ENCODE measurements around the gene SBNO1.
"Not testable (repeated sequence)": the region's sequence is repeated elsewhere in the genome, so short reads cannot be mapped to it uniquely, and the experiment has no call there.

SBNO1 gene

DNA sequence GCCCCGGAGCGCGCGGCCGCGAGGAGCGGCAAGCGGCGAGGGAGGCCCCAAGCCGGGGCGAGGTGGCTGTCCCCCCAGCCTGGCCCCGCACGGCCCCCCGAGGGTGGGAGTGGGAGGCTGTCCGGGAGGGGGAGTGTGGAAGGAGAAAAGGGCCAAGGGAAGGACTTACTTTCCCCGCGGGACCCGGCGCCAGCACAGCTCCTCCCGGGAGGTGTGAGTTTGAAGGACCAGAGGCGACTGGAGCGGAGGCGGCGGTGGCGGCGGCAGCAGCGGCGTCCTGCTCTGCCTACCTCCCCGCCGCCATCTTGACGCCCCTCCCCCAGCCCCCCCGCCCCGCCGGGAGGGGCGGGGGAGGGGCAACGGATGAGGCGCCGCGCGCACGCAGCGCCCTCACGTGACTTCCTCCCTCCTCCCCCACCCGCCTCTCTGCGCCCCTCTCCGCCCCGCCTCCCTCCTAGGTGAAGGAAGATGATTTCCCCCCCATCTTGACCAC is at the start of gene SBNO1:
Gene SBNO1 (minus strand): TSS at position 316 of the 493 bp plus-strand sequence. CDS start 14,406 bp downstream, outside the sequence.
- DNase-seq (ENCODE audit: low read depth), result peak; percentile 89

DNA sequence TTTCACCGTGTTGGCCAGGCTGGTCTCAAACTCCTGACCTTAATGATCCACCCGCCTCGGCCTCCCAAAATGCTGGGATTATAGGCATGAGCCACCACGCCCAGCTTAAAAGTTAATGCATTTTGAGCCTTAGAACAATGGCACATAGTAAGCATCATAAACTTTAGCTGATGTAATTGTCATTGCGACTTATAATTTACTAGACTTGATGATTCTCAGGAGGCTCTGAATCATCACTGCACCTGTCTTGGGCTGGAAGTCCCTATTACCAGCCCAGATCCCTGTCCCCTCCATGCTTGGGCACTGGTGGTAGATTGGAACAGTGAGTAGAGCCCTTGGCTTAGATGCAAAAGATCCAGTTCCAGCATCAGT is 45.4 kb upstream of the SBNO1 start:
- DNase-seq (ENCODE audit: low read depth), result no peak

DNA sequence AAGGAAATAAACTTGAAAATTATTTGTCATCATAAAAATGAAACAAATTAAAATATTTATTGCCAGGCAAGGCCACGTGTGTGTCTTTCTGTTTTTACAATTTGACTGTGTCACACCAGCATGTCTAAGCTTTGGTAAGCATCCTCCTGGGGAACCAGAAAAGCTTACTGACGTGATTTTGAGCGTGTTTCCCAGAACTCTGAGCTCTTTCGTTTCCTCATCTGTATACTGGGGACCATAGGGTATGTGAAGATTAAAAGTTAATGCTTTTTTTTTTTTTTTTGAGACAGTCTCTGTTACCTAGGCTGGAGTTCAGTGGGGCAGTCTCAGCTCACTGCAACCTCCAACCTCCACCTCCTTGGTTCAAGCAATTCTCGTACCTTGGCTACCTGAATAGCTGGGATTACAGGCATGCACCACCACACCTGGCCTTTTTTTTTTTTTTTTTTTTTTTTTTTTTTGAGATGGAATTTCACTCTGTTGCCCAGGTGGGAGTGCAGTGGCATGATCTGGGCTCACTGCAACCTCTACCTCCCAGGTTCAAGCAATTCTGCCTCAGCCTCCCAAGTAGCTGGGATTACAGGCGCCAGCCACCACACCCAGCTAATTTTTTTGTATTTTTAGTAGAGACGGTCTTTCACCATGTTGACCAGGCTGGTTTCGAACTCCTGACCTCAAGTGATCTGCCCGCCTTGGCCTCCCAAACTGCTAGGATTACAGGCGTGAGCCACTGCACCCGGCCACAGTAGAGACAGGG is 44.8 kb upstream of the SBNO1 start:
- not testable (repeated sequence) for DNase-seq (ENCODE audit: low read depth)

DNA sequence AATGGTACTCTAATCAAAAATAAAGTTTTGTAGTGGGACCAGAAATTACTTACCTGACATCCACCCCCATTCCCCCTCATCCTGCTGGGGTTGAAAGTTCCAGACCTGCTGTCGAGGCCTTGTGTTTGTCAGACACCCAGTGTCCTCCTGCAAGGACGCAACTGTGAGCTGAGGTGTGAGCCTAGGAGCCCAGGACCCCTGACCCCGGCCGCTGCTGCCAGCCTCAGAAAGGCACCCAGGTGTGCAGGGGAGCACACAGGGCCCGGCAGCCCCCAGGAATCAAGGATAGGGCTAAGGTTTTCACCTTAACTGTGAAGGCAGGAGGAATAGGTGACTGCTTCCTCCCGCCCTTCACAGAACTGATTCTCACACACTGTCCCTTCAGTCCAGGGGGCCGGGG is 44.0 kb upstream of the SBNO1 start:
- DNase-seq (ENCODE audit: low read depth), result not testable (repeated sequence)

DNA sequence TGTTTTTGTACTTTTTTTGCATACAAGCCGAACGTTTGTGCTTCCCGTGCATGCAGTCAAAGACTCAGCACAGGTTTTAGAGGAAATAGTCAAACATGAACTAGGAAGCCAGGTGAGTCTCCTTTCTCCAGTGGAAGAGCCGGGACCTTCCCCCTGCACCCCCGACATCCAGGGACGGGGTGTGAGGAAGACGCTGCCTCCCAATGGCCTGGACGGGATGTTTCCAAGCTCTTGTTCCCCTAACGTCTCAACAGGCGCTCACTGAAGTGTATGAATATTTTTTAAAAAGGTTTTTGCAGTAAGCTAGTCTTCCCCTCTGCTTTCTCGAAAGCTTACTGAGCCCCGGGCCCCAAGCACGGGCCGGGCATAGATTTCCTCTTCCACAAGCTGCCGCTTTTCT is 43.3 kb upstream of the SBNO1 start:
- not testable (repeated sequence) for DNase-seq (ENCODE audit: low read depth)

DNA sequence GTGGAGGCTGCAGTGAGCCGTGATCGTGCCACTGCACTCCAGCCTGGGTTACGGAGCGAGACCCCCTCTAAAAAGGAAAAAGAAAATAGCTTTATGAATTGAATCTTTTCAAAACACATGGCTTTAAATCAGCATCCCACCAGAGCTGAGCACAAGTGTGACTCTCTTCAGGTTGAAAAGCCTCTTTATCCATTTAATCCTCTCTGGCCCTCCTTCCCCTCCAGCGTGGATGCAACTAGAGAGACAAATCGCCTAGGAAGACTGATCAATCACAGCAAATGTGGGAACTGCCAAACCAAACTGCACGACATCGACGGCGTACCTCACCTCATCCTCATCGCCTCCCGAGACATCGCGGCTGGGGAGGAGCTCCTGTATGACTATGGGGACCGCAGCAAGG is 42.6 kb upstream of the SBNO1 start:
- not testable (repeated sequence) for DNase-seq (ENCODE audit: low read depth)

DNA sequence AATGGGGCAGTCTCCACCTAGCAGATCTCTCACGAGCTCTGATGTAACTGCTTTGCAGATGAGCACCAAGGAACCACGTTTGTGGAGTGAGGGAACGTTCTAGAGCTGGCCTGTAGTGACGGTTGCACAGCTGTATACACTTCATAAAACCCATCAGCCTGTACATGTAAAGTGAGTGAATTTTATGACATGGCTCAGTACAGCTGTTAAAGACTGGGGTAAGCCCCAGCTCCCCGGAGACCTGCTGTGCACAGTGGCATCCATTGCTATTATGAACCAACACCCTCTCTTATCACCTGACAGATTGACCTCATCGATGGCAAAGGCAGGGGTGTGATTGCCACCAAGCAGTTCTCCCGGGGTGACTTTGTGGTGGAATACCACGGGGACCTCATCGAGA is 39.9 kb upstream of the SBNO1 start:
- no peak for DNase-seq (ENCODE audit: low read depth)

DNA sequence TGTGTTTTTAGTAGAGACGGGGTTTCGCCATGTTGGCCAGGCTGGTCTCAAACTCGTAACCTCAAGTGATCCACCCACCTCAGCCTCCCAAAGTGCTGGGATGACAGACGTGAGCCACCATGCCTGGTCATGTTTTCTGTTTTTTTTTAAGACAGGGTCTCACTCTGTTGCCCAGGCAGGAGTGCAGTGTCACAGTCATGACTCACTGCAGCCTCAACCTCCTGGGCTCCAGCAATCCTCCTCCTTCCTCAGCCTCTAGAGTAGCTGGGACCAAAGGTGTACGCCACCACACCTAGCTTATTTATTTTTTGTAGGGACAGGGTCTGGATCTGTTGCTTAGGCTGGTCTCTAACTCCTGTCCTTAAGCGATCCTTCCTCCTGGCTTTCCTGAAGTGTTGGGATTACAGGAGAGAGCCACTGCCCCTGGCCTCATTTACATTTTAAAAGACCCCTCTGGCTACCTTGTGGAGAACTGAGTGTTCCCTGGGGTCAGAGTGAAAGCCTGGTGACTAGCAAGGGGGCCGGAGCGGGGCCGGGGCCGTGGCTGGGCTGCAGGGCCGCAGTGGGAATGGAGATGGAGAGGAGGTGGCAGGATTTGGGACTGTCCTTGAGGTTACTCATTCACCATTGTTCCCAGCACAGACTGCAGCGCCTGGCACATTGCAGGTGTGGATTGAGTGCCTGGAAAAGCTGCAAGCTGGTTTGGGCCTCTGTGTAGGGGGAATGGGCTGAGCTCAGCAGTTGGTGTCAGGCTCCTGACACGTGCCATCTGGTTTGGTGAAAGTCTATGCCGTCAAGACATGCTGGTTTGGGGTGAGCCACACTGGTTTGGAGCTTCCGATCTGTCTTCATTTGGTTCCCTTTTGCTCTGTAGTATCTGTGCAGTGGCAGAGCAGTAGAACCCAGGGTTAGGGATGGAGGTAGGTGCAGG is 37.4 kb upstream of the SBNO1 start:
- DNase-seq (ENCODE audit: low read depth), result no peak

DNA sequence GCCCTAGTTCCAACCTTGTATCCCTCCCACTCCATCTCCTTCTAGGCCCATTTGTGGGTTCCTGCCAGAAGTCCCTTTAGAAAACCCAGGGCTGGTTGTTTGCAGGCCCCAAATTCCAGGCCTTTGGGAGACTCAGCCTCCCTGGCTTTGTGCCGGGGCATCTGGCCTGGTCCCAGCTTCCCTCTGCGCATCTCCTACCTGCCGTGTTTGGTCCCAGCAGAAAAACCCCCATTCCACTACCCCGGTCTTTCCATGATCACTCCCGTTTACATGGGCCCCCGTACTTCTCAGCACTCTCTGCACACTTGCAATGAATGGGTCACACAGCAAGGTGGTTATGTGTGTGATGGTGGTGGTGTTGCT is 34.6 kb upstream of the SBNO1 start:
- no peak for DNase-seq (ENCODE audit: low read depth)

DNA sequence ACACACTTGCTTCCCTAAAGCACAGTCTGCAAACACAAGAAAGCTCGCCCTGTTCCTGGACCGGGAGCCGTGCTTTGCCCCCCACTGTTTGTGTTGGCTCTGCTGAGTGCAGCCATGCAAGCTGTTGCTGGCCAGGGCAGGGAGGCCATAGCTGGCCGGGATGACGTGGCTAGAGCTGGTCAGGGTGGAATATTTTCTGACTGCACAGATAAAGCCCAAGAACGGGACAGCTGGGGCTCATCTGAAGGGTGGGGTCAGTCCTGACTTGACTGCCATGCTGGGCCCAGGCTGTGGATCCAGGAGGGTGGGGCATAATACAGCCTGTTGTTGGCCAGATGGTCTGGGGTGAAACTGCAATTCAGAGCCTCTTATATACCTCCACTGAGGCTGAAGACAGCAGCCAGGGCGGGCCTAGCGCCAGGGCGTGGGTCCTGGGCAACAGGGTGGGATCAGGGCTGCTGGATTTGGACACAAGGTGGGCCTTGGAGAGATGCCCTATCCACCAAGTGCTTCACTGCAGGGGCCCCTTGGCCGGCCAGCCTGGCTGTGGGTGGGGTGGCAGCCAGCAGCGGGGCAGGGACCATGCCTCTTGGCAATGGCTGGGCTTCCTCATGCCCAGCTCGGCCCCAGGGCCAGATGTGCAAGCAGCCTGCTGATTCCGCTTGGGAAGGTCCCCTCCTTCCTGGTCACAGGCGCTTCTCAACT is 34.1 kb upstream of the SBNO1 start:
- DNase-seq (ENCODE audit: low read depth), result peak; percentile 88

DNA sequence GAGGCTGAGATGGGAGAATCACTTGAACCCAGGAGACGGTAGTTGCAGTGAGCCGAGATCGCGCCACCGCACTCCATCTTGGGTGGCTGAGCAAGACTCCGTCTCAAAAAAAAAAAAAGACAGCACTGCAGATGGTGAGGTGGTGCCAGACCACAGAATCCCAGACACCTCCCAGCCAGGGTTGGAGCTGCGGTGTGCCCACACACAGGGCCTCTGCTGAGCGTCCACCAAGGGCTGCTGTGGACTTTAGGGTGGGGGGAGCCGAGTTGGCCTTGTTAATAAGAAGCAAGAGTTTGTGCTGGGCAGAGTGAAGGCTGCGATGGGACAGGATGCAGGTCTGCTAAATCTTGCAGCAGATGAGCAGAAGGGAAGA is 33.5 kb upstream of the SBNO1 start:
- no peak for DNase-seq (ENCODE audit: low read depth)

DNA sequence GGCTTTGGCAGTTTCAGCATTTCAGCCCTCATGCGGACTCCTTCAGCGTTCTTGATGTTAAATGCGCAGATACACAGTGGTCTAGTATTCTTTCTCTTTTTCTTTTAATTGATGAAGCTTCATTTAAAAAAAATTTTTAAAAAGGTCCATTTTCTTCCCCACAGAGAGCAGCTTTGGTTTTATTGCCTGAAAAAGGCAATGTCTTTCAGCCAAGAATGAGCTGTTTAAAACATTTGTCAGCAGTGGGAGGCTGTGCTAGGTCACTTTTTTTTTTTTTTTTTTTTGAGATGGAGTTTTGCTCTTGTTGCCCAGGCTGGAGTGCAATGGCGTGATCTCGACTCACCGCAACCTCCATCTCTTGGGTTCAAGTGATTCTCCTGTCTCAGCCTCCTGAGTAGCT is 32.8 kb upstream of the SBNO1 start:
- peak; percentile 45 for DNase-seq (ENCODE audit: low read depth)

DNA sequence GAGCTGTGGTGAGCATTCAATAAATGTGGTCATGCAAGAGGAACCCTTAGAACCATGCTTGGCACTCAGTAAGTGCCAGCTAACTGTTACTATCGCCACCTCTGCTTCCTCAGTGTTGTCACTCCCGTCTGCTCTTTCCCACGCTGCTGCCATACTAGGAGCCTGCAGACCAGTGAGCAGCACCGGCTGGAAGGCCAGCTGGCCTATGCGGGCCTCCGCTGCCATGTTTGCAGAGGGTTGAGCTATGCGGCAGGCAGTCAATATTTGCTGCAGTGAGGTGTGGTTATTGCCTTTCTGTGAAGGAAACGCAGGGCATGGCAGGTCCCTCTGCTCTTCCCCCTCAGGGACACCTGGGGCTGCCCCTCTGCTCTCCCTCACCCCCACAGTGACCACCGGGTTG is 32.3 kb upstream of the SBNO1 start:
- no peak for DNase-seq (ENCODE audit: low read depth)

DNA sequence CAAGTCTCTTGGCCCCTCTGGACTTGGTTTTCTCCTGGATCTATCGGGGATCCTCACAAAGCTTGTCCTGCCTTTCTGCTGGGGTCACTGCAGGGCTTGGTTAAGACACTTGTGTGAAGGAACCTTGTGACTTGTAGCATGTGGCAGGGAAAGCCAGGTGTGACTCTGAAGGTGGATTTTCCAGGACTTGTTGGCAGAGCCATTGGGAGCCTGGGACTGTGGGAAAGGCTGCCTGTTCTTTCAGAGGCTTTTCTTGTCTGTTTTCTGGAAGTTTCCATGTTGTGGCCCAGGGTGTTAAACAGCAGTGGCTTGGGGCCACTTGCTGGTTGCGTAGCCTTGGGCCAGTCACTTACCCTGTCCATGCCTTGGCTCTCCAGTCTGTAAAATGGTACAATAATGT is 31.9 kb upstream of the SBNO1 start:
- DNase-seq (ENCODE audit: low read depth), result no peak

DNA sequence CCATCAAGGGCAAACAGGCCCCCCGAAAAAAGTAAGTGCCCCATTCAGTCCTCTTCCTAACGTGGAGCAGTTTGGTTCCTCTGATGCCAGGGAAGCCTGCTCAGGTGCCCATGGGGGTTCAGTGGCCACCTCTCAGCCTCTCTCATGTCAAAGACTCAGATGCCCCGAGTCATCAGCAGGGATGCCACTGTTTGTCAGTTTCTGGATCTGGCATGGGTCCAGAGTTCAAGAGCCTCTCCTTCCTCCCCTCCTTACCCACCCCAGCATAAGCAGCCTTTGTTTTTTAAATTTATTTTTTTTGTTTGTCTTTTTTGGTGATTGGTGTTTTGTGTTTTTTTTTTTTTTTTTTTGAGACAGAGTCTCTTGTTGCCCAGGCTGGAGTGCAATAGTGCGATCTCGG is 30.6 kb upstream of the SBNO1 start:
- DNase-seq (ENCODE audit: low read depth), result no peak

DNA sequence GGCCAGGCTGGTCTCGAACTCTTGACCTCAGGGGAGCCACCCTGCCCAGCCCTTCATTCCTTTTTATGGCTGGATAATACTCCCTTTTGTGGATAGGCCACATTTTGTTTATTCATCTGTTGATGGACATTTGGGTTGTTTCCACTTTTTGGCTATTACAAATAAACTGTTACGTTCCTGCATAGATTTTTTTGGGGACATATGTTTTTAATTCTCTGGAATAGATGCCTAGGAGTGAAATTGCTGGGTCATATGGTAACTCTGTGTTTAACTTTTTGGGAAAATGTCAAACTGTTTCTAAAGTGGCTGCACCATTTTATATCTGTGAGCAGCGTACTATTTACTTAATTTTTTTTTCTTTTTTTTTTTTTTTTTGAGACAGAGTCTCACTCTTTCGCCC is 29.1 kb upstream of the SBNO1 start:
- DNase-seq (ENCODE audit: low read depth), result peak; percentile 71

DNA sequence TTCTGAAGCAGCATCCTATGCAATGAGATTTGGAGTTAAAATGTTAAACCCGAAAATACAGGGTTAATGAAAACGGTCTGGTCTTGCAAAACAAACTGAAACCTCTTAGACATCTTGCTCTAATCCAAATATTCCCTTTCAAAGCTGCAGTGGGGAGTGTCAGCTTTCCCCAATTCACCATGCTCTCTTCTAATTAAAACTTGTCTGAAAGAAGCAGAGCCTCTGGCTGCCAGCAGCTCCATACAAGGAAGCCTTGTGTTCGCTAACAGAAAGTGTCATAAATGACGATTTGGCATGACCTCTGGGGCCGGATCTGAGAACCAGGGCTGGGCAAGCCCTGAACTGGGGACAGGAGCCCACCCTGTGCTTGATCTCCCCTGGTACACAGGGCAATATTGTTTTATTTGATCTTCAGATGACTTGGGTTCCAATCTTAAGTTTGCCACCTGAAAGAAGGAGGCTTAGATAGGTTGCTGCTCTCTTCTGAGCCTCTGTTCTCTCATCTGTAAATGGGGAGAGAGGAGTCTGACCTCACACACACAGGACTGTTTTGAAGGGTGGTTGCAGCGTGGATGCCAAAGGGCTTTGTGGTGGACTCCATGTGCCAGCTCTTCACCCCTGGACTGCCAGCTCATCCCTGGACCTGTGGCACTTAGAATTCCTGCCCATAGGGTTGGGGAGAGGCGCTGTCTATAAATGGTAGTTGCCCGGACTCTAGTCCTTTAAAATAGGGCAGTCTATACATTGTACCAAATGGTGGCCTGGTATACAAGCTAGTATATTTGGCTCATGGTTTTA is 27.1 kb upstream of the SBNO1 start:
- DNase-seq (ENCODE audit: low read depth), result no peak

DNA sequence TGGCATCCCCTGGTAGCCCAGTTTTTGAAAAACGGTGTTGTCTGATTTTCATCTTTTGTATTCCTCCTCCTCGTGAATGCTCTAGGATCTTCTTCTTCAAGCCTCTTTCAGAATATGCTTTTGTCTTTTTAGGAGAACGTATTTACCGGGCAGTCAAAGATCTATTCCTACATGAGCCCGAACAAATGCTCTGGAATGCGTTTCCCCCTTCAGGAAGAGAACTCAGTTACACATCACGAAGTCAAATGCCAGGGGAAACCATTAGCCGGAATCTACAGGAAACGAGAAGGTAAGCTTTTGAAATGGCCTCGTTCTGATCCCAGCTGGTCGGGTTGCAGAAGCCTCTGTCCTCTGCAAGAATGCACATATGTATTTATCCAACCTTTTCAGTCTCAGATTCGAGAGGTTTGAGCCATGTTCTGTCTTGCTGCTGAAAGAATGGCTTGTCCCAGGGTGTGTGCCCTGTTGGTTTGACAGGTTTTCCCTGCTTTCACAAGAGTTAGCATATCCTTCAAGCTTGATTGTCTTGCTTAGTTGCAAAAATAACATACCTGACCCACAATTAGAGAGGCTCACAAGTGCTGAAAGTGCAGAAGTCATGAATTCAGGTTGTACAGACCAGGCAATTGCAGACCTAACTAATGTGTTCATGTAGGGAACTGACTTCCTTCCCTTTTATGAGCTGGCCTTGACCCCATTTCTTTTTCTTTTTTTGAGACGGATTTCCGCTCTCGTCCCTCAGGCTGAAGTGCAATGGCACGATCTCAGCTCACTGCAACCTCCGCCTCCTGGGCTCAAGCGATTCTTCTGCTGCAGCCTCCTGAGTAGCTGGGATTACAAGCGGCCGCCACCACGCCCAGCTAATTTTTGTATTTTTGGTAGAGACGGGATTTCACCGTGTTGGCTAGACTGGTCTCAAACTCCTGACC is 26.1 kb upstream of the SBNO1 start:
- peak; percentile 49 for DNase-seq (ENCODE audit: low read depth)

DNA sequence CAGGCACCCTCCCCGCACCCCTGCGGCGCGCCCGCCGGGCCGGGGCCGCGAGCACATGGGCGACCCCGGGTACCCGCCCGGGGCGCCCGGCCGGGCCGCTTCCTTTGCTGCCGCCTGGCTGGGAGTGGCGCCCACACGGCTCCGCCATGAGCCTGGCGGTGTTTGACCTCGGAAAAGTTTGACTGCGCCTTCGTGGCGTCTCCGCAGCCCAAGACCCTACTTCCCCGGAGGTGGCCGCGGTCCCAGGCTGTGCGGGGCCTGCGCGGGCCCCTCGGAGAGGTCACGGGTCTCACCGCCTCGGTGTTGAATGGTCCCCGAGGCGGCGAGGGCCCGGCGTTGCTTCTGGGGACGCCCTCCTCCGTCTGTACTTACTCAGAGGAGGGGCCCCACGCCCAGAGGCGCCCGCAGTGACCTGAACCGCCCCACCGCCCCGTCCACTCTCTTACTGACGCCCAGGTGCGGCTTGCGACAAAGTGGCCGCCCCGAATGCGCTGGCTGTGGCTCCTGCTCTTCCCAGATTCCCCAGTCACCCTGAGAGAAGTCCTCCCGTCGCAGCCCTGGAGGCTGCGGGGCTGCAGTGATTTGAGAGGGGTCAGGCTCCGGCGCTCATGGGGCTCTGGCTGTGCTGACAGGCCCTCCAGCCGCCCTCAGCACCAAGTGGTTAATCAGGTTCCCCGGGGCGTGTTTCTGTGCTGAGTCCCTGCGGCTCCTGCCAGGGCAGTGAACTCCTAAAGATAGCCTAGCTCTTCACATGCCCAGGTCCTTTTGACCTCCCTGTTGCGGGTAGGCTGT is 25.1 kb upstream of the SBNO1 start:
- peak; percentile 51 for DNase-seq (ENCODE audit: low read depth)

All from EH (cell line).